HepG2 (cell line): ENCODE data around the gene IQGAP2. TPM values are rescaled to one million over a fixed set of nuclear protein-coding genes. Genes with fewer than 3 reads are reported as not detected.

Source experiments
- CBX2 ChIP-seq, 2 experiments: fragments of 200-600 bp in 1 of 2; sonication (generic); formaldehyde crosslinking in 1 of 2; IDR thresholded peaks; 2 replicates each; pipeline versions ENCODE4 v1.7.0 to v1.8.1; 2018 to 2022; ENCODE audit warnings: low read depth in 2 of 2, low read length in 1 of 2, mild to moderate bottlenecking in 1 of 2, missing genetic modification reagents in 1 of 2
- CHD4 ChIP-seq: fragments of 200-600 bp; sonication (generic); IDR thresholded peaks from 2 replicates; pipeline ENCODE4 v1.7.0; 2017; ENCODE audit warnings: mild to moderate bottlenecking, low read length, borderline replicate concordance
- EP300 ChIP-seq, 3 experiments: sonication (generic) in 1 of 3; formaldehyde crosslinking in 1 of 3; IDR thresholded peaks; 2 replicates each; pipeline versions ENCODE4 v1.5.1 to v1.6.1; 2011 to 2020; ENCODE audit warnings: low read depth in 2 of 3, low read length in 2 of 3, borderline replicate concordance in 1 of 3, improper control_type of control experiment in 1 of 3, mild to moderate bottlenecking in 1 of 3, missing genetic modification reagents in 1 of 3, moderate library complexity in 1 of 3
- ETV6 ChIP-seq: sonication (generic); formaldehyde crosslinking; conservative IDR thresholded peaks from 2 replicates; pipeline ENCODE4 v1.4.0; 2020; ENCODE audit warnings: missing genetic modification reagents
- HNF4G ChIP-seq, 2 experiments: sonication (generic) in 1 of 2; formaldehyde crosslinking in 1 of 2; IDR thresholded peaks; 2 replicates each; pipeline versions ENCODE4 v1.4.0 to v1.6.1; 2011 to 2020; ENCODE audit warnings: borderline replicate concordance in 2 of 2, low read depth in 2 of 2, mild to moderate bottlenecking in 2 of 2, low read length in 1 of 2, missing genetic modification reagents in 1 of 2, moderate library complexity in 1 of 2
- HNRNPL ChIP-seq: fragments of 200-400 bp; formaldehyde crosslinking; IDR thresholded peaks from 2 replicates; pipeline ENCODE4 v1.6.1; 2017; ENCODE audit warnings: mild to moderate bottlenecking, low read depth, low read length
- KLF12 ChIP-seq: sonication (generic); formaldehyde crosslinking; IDR thresholded peaks from 2 replicates; pipeline ENCODE4 v1.4.0; 2020; ENCODE audit warnings: missing genetic modification reagents, borderline replicate concordance
- LRRFIP1 ChIP-seq: sonication (generic); formaldehyde crosslinking; conservative IDR thresholded peaks from 2 replicates; pipeline ENCODE4 v1.4.0; 2020; ENCODE audit warnings: missing genetic modification reagents
- PCBP1 ChIP-seq: fragments of 200-400 bp; formaldehyde crosslinking; IDR thresholded peaks from 2 replicates; pipeline ENCODE4 v1.6.1; 2017; ENCODE audit warnings: mild to moderate bottlenecking, low read depth, low read length, borderline replicate concordance
- SKI ChIP-seq: fragments of 450-650 bp; IDR thresholded peaks from one replicate; pipeline ENCODE4 v1.6.1; 2018; ENCODE audit warnings: mild to moderate bottlenecking; ENCODE audit not compliant: partially characterized antibody
- SMAD1 ChIP-seq: sonication (generic); formaldehyde crosslinking; IDR thresholded peaks from 2 replicates; pipeline ENCODE4 v1.4.0; 2020; ENCODE audit warnings: missing genetic modification reagents, low read depth, mild to moderate bottlenecking, borderline replicate concordance
- SNAPC5 ChIP-seq: sonication (generic); formaldehyde crosslinking; IDR thresholded peaks from 2 replicates; pipeline ENCODE4 v1.8.1; 2023; ENCODE audit warnings: mild to moderate bottlenecking, missing genetic modification reagents, borderline replicate concordance
- SOX5 ChIP-seq: IDR thresholded peaks from 2 replicates; pipeline ENCODE4 v1.6.1; 2016; ENCODE audit warnings: borderline replicate concordance
- TP53 ChIP-seq: sonication (generic); formaldehyde crosslinking; conservative IDR thresholded peaks from 2 replicates; pipeline ENCODE4 v1.4.0; 2020; ENCODE audit warnings: missing genetic modification reagents
- YEATS2 ChIP-seq: sonication (generic); formaldehyde crosslinking; IDR thresholded peaks from 2 replicates; pipeline ENCODE4 v1.4.0; 2020; ENCODE audit warnings: missing genetic modification reagents, borderline replicate concordance
- ZNF143 ChIP-seq: sonication (generic); formaldehyde crosslinking; IDR thresholded peaks from 2 replicates; pipeline ENCODE4 v1.4.0; 2020; ENCODE audit warnings: missing genetic modification reagents
- ZNF335 ChIP-seq: sonication (generic); formaldehyde crosslinking; IDR thresholded peaks from 2 replicates; pipeline ENCODE4 v1.4.0; 2020; ENCODE audit warnings: missing genetic modification reagents
- ZNF572 ChIP-seq: sonication (generic); formaldehyde crosslinking; IDR thresholded peaks from 2 replicates; pipeline ENCODE4 v1.5.1; 2020; ENCODE audit warnings: mild to moderate bottlenecking, missing genetic modification reagents
- ZSCAN5A ChIP-seq: sonication (generic); formaldehyde crosslinking; IDR thresholded peaks from 2 replicates; pipeline ENCODE4 v1.8.0; 2022; ENCODE audit warnings: mild to moderate bottlenecking, missing genetic modification reagents, borderline replicate concordance
- ZXDC ChIP-seq: sonication (generic); formaldehyde crosslinking; IDR thresholded peaks from 2 replicates; pipeline ENCODE4 v1.5.0; 2020; ENCODE audit warnings: mild to moderate bottlenecking, missing genetic modification reagents
- polyA plus RNA-seq, 8 experiments: library from polyadenylated mRNA; depleted of rRNA in 3 of 8; stranded (reverse) in 7 of 8; unstranded in 1 of 8; fragments of >200 nt; fragmentation: Illumina TruSeq in 4 of 8; extraction: Trizol in 4 of 8; gene quantifications; 2 replicates each; pipeline versions ENCODE4 v1.2.1 to v1.2.3, GENCODE V29; 2011 to 2016; ENCODE audit warnings: low read depth in 4 of 8, missing spikeins in 1 of 8, mixed read lengths in 1 of 8; ENCODE audit not compliant: insufficient read depth in 1 of 8
- total RNA-seq, 5 experiments: library from RNA; depleted of rRNA; stranded (reverse); fragments of >200 nt; fragmentation: Illumina TruSeq; extraction: Trizol; gene quantifications; 2 replicates each; pipeline ENCODE4 v1.2.3, GENCODE V29; 2016; ENCODE audit warnings: low read depth in 1 of 5

Gene IQGAP2
- total and polyA plus RNA-seq, 2 of the 13 experiments (the other 11 are each of a cell fraction or from before 2014, with no cell fraction given), result 35.2 to 83.3 TPM

- no peak for TF ChIP-seq LRRFIP1 (CRISPR knock-in tag)
- TF ChIP-seq YEATS2, result peak; percentile 77
- no peak for TF ChIP-seq ZNF143 (CRISPR knock-in tag)
- no peak for TF ChIP-seq PCBP1
- TF ChIP-seq ZNF572 (CRISPR knock-in tag), result peak; percentile 80; the same call in 1 of the 2 replicates
- no peak for TF ChIP-seq CHD4
- no peak; the same call in 1 of the 2 replicates for TF ChIP-seq ETV6 (CRISPR knock-in tag)
- peak; percentile 73; the same call in 1 of the 2 replicates for TF ChIP-seq ZNF335 (CRISPR knock-in tag)
- peak; percentile 60 for TF ChIP-seq SKI
- peak; percentile 97 for TF ChIP-seq HNF4G (IDR thresholded peaks at IDR 0.05; ENCODE audit: borderline replicate concordance, low read depth, low read length)
- peak; percentile 94 for TF ChIP-seq HNF4G (CRISPR knock-in tag; IDR thresholded peaks at IDR 0.05; ENCODE audit: borderline replicate concordance, low read depth)
- no peak for TF ChIP-seq KLF12
- peak; percentile 95 for TF ChIP-seq HNRNPL
- TF ChIP-seq CBX2 (IDR thresholded peaks at IDR 0.05; ENCODE audit: low read depth, low read length), result no peak
- no peak for TF ChIP-seq CBX2 (CRISPR knock-in tag; IDR thresholded peaks at IDR 0.05; ENCODE audit: low read depth)
- TF ChIP-seq SOX5 (CRISPR knock-in tag), result peak; percentile 81
- TF ChIP-seq SNAPC5 (CRISPR knock-in tag), result no peak
- TF ChIP-seq TP53 (CRISPR knock-in tag), result no peak
- peak; percentile 21 to 89; a peak in 3 of 4 replicates for TF ChIP-seq EP300 (IDR thresholded peaks at IDR 0.05; ENCODE audit: low read depth in 2 of 2, low read length in 2 of 2)
- peak; percentile 80 for TF ChIP-seq EP300 (CRISPR knock-in tag; IDR thresholded peaks at IDR 0.05; ENCODE audit: borderline replicate concordance)
- TF ChIP-seq SMAD1 (CRISPR knock-in tag), result no peak
- TF ChIP-seq ZXDC (CRISPR knock-in tag), result no peak
- TF ChIP-seq ZSCAN5A, result peak; percentile 78; the same call in 1 of the 2 replicates
Measured at GRCh38 chr5:76404223-76405211, 1.4 kb downstream of the IQGAP2 start (continued).
